NCI-H2227 treated with DMSO at 0.1 percent for 48 hours (cell line): Measurements from ENCODE around the gene CNDP1.
A peak's percentile ranks its signal among the peaks of the same experiment; 100 is the strongest.
"Not testable (repeated sequence)": the region's sequence is repeated elsewhere in the genome, so short reads cannot be mapped to it uniquely, and the experiment has no call there.

Source experiments
- DNase-seq: peaks from one replicate; lab custom pipeline; 2025; lab: John Stamatoyannopoulos, UW

The CNDP1 gene

GRCh38 chr18:74534150-74534969 is at the start of gene CNDP1:
Gene CNDP1, plus strand, starts transcription at chr18:74534500. Its CDS starts 168 bp downstream, at chr18:74534668.
- no peak for DNase-seq

GRCh38 chr18:74486119-74486849 is 48.0 kb upstream of the CNDP1 start:
- no peak for DNase-seq

- DNase-seq: no peak
Measured at GRCh38 chr18:74488354-74488753, 45.9 kb upstream of the CNDP1 start.

DNA sequence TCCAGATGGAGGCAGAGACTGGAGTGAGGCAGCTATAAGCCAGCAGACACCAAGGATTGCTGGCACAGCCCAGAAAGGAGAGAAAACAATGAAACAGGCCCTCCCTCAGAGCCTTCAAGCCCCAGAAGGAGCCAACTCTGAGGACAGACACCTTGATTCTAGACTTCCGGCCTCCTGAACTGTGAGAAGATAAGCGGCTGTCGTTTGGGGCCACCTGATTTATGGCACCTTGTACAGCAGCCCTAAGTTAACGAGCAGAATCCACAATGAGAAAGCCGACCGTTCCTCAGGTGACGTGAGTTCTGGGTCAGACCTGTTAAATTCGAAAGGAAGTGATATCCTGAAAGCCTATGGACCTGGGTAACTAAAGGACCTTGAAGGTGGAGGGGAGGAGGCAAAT is 45.4 kb upstream of the CNDP1 start:
- no peak for DNase-seq

GRCh38 chr18:74489676-74490075 is 44.6 kb upstream of the CNDP1 start:
- DNase-seq: no peak

GRCh38 chr18:74492259-74492658 is 42.0 kb upstream of the CNDP1 start:
- no peak for DNase-seq

DNA sequence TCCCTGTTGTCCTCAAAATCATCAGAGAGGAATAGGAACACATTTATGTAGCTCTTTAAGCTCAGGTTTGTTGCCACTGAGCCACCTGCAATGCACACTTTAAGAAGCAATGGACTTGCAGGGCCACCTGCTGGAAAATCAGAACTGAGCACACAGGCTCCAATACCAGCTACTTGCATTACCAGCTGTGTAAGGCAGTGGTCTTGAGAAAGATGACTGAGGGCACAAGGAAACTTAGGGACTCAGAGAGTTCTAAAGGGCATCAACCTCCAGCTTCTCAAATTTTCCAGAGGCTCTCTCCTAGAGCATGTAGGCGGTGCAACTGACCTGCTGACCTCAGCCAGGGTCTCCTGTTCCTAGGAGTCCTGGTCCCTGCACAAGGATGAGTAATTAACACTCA is 40.6 kb upstream of the CNDP1 start:
- no peak for DNase-seq

- no peak for DNase-seq
Measured at GRCh38 chr18:74494514-74494913, 39.8 kb upstream of the CNDP1 start.

DNA sequence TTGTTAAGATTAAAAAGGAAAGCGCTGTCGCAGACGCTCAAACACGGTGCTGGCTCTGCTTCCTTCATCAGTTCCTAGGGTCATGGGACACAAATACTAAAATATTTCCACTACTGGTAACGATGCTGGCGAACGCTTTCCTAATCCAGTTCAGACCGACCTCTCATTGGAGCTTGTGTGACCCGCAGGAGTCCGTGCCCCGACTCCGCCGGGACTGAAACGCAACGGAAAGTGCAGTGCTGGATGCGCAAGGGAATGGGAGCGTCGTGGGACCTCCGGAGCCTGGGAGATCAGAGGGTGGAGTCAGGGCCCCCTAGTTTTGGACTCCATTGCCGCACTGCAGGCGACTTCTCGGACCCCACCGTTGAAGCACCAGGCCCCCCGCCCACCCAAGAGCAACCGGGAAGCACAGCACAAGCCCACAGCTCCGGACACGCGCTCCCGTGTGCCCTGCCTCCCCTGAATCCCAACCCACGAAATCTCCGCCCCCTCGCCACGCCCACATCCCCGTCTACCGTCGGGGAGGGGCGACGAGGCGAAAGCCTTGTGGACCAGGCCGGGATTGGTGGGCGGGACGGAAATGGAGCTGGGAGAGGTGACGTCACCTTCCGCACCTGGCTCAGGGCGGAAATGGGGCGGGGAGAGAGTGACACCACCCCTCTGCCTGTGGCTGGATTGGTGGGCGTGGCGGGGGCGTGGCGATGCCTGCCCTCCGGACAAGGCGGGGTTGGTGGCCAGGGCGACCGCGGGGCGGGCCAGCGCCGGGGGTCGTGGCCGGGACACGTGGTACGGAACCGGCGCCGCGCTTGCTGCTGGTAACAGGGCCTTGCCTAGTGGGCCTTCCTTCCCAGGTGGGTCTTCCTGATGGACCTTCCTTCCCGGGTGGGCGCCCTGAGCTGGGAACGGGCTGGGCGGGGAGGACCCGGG is 38.5 kb upstream of the CNDP1 start, which contains the start of gene CNDP2:
CNDP2 (plus strand) TSS at position 783 of the 927 bp plus-strand sequence. CDS start 3,611 bp downstream, outside the sequence.
- DNase-seq: peak; percentile 96

GRCh38 chr18:74496508-74497323 is 37.6 kb upstream of the CNDP1 start:
- no peak for DNase-seq

GRCh38 chr18:74497324-74497676 is 37.0 kb upstream of the CNDP1 start:
- DNase-seq: no peak

- DNase-seq: no peak
Measured at GRCh38 chr18:74497778-74498177, 36.5 kb upstream of the CNDP1 start.

- DNase-seq: no peak
Measured at GRCh38 chr18:74498712-74499627, 35.3 kb upstream of the CNDP1 start.

DNA sequence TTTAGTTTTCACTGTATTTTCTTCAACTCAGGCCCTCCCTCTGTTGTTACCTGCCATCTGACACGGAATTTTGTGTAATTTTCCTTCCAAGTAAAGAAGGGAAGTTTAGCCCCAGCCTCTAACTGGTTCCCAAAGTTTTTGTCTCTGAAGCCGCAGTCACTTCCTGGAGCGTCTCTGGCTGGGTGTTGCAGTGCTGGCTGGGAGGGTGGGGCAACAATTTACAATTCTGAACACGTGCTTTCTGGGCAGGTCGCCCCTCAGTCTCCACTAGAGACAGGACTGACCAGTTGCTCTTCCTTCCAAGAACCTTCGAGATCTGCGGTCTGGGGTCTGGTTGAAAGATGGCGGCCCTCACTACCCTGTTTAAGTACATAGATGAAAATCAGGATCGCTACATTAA is 34.7 kb upstream of the CNDP1 start:
- DNase-seq: no peak

DNA sequence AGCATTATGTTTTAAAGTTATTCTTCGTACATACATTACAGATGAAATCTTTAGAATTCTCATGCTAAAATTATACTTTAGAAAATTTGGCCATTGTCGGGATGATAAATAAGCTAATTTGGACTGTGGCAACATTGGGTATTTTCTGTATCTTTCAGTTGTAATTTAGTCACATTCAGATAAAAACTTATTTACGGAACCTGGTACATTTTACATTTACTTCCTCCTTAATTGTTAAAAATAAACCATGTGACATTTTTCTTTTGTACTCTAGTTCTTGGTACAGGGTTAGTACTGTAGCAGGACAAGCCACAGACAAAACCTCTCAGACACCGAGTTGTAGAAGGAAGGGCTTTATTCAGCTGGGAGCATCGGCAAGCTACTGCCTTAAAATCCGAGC is 33.9 kb upstream of the CNDP1 start:
- no peak for DNase-seq

DNA sequence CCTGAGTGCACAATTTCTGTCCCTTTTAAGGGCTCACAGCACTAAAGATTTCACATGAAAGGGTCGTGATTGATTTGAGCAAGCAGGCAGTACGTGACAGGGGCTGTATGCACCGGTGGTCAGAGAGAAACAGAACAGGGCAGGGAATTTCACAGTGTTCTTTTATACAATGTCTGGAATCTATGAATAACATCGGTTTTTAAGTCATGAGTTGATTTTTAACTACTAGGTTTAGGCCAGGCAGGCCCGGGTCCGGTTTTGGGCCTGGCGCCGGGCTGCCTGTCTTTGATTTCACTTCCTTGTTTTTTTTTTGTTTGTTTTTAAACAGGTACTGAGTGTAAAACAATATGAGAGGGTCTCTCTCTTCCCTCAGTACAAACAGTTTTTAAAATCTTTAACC is 33.5 kb upstream of the CNDP1 start:
- not testable (repeated sequence) for DNase-seq

- DNase-seq: no peak
Measured at GRCh38 chr18:74501386-74501785, 32.9 kb upstream of the CNDP1 start.

DNA sequence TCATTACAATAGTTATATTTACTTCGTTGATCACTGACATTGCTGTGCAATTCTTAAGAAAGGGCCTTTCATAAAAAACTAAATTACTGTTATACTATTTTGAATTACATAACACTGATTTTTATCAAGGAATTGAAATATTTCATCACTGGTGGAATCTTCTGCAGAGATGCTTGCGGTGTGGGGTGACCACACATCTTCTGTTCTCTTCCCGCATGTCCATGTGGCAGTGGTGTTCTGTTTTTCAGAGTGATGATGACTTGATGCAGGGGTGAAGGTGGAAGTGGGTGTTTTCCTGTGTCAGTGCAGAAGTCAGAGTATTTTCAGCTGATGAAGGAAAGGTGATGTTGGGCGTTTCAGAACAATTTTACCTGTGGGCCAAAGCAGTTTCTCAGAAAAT is 31.2 kb upstream of the CNDP1 start:
- no peak for DNase-seq

DNA sequence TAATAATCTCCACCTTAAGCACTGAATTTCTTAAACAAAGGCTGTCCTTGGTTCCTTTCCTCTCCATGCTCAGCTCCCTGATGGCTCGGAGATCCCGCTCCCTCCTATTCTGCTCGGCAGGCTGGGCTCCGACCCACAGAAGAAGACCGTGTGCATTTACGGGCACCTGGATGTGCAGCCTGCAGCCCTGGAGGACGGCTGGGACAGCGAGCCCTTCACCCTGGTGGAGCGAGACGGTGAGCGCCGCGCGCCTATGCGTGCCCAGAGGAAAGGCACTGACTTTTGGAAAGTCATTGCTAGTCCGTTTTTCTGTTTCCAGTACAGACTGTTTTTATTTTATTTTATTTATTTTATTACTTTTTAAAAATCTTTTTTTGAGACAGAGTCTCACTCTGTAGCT is 28.5 kb upstream of the CNDP1 start:
- no peak for DNase-seq

DNA sequence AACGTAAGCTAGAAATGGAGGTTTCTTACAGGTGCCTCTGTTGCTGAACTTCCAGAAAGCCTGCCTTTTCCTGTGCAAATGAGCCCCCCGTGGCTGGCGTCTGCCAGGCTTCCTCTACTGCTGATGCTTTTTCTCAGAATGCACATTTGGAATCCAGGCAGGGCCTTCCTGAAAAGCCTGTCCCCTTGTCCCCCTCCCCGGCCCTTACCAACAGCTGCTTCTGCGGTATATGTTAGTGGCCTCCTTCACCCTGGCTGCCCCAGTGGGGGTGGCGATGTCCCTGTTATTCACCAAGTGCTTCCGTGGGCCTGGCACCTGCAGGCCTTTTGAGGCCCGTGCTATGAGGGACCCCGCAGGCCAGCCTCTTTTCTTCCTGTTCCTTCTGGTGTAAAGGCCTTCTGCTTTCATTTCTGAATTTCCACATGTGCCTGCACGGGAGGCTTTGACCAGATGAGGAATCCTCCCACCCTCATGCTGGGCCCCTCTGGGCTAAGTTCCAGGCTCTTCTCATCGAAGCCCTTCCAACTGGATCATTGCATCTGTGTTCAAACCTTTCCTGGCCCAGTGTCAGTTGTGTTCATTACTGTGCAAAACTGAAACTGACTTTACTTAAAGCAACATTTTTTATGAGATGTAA is 27.7 kb upstream of the CNDP1 start:
- no peak for DNase-seq
